GM21528 (cell line): ENCODE data around the gene MUC13.
"Not testable (repeated sequence)": the region's sequence is repeated elsewhere in the genome, so short reads cannot be mapped to it uniquely, and the experiment has no call there.

ENCODE experiments used
- ATAC-seq: cut with Tn5 transposase; IDR thresholded peaks from one replicate; pipeline ENCODE4 v1.9.1; 2021; ENCODE audit warnings: mild to moderate bottlenecking, moderate library complexity; ENCODE audit not compliant: unreplicated experiment, low FRiP score

The MUC13 gene

GRCh38 chr3:124934577-124934976, at the start of gene MUC13:
Gene MUC13, minus strand, starts transcription at chr3:124934751. Its CDS starts 39 bp downstream, at chr3:124934712.
- ATAC-seq = no peak

- no peak for ATAC-seq
These were observed 48.3 kb upstream of the MUC13 start for GRCh38 chr3:124982855-124983254.

- ATAC-seq = no peak
These were observed 46.9 kb upstream of the MUC13 start for GRCh38 chr3:124981472-124981871.

- ATAC-seq = no peak
These were observed 44.1 kb upstream of the MUC13 start for GRCh38 chr3:124978627-124979026.

- ATAC-seq = no peak
These were observed 41.8 kb upstream of the MUC13 start for GRCh38 chr3:124976383-124976782.

- ATAC-seq = no peak
These were observed 40.1 kb upstream of the MUC13 start for GRCh38 chr3:124974691-124975090.

- no peak for ATAC-seq
These were observed 38.7 kb upstream of the MUC13 start for GRCh38 chr3:124973290-124973689.

GRCh38 chr3:124972457-124972856, 37.9 kb upstream of the MUC13 start:
- ATAC-seq = no peak

- no peak for ATAC-seq
These were observed 35.6 kb upstream of the MUC13 start for GRCh38 chr3:124969963-124970722.

GRCh38 chr3:124969190-124969589, 34.6 kb upstream of the MUC13 start:
- ATAC-seq = no peak

GRCh38 chr3:124967964-124968363, 33.4 kb upstream of the MUC13 start:
- ATAC-seq = no peak

GRCh38 chr3:124966521-124967445, 32.2 kb upstream of the MUC13 start:
- no peak for ATAC-seq

GRCh38 chr3:124965413-124965812, 30.9 kb upstream of the MUC13 start:
- no peak for ATAC-seq

- ATAC-seq = no peak
These were observed 29.8 kb upstream of the MUC13 start for GRCh38 chr3:124964387-124964786.

- ATAC-seq = no peak
These were observed 29.2 kb upstream of the MUC13 start for GRCh38 chr3:124963755-124964154.

GRCh38 chr3:124962403-124962940, 27.9 kb upstream of the MUC13 start:
- ATAC-seq = no peak

GRCh38 chr3:124960698-124961097, 26.1 kb upstream of the MUC13 start:
- no peak for ATAC-seq

GRCh38 chr3:124960105-124960504, 25.6 kb upstream of the MUC13 start:
- no peak for ATAC-seq

GRCh38 chr3:124957951-124958350, 23.4 kb upstream of the MUC13 start:
- ATAC-seq = not testable (repeated sequence)

- ATAC-seq = no peak
These were observed 17.8 kb upstream of the MUC13 start for GRCh38 chr3:124952282-124952855.
